Keratinocyte (primary cell): ENCODE results near the gene CDC16.

Experiments
- EZH2 ChIP-seq: IDR thresholded peaks from one replicate; pipeline ENCODE4 v1.6.1; 2012; ENCODE audit warnings: inconsistent platforms, mild to moderate bottlenecking, low read length, moderate library complexity
- TF ChIP-seq, protein P1 (sequence below), 3 experiments: IDR thresholded peaks in 1 of 3; conservative IDR thresholded peaks in 1 of 3; optimal IDR thresholded peaks in 1 of 3; 2 replicates in 2 of 3; 3 replicates in 1 of 3; pipeline versions ENCODE3 to v1.5.1; 2011; ENCODE audit warnings: low read length in 3 of 3, mild to moderate bottlenecking in 3 of 3, moderate library complexity in 2 of 3, control low read depth in 1 of 3, inconsistent platforms in 1 of 3; ENCODE audit not compliant: insufficient read depth in 2 of 3; ENCODE audit errors: extremely low read depth in 1 of 3

DNA sequence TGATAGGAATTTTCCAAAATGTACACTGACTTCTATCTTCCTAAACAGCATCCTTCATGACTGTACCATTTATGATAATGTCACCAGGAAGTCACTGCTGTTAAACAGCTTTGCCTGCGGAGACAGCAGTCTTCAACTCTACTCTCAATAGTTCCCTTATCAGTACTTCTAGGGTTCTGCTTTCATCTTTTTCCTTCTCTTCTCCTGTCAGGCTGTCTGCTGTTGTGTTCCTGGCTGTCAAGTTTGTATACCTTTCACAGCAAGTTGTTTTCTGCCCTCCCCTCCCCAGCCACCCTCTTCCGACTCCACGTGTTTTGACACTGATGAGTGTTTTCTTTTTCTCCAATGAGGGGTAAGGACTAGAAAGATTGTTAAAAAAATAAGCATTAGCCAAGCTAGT is 48.9 kb downstream of the CDC16 start:
- TF ChIP-seq, protein P1, sequence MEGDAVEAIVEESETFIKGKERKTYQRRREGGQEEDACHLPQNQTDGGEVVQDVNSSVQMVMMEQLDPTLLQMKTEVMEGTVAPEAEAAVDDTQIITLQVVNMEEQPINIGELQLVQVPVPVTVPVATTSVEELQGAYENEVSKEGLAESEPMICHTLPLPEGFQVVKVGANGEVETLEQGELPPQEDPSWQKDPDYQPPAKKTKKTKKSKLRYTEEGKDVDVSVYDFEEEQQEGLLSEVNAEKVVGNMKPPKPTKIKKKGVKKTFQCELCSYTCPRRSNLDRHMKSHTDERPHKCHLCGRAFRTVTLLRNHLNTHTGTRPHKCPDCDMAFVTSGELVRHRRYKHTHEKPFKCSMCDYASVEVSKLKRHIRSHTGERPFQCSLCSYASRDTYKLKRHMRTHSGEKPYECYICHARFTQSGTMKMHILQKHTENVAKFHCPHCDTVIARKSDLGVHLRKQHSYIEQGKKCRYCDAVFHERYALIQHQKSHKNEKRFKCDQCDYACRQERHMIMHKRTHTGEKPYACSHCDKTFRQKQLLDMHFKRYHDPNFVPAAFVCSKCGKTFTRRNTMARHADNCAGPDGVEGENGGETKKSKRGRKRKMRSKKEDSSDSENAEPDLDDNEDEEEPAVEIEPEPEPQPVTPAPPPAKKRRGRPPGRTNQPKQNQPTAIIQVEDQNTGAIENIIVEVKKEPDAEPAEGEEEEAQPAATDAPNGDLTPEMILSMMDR (optimal IDR thresholded peaks at IDR 0.05 in 1 of 3, IDR thresholded peaks at IDR 0.05 in 1 of 3, conservative IDR thresholded peaks at IDR 0.05 in 1 of 3; ENCODE audit: extremely low read depth in 1 of 3, insufficient read depth in 2 of 3, low read length in 3 of 3), result no peak
- TF ChIP-seq EZH2, result no peak
